ENCODE results near the gene MSH4. TPM values are rescaled to one million over a fixed set of nuclear protein-coding genes. Genes with fewer than 3 reads are reported as not detected.
"Not testable (repeated sequence)": the region's sequence is repeated elsewhere in the genome, so short reads cannot be mapped to it uniquely, and the experiment has no call there.

Gene MSH4
- total RNA-seq, 2 experiments from 2014 or later, result 0.73 to 0.80 TPM

GRCh38 chr1:75783920-75784319 is 12.8 kb upstream of the MSH4 start:
- CTCF ChIA-PET (ENCODE audit: unreplicated experiment); H3K9me3 ChIP-seq (ENCODE audit: low read length); H3K9me2 ChIP-seq (ENCODE audit: insufficient read depth, low read length); BruUV-seq (replicated peaks); intact Hi-C loops (cut with micrococcal nuclease; ENCODE audit: unreplicated experiment); DNase-seq (ENCODE audit: low spot score): not testable (repeated sequence)
- H3K79me2 ChIP-seq (ENCODE audit: insufficient read depth, low read depth, low read length), result peaks cover 44% of the 10 kb centered on the region
- H4K20me1 ChIP-seq (ENCODE audit: insufficient read depth, low read length), result peaks cover 22% of the 10 kb centered on the region
- H3K36me3 ChIP-seq (ENCODE audit: insufficient read depth, low read length), result peaks cover 28% of the 10 kb centered on the region
- POLR2A ChIA-PET, result interaction anchor here (0.6 to 4.8 kb wide), 4 partner anchors 11 to 58 kb away, joined by 3 to 74 read pairs (median 17); partner anchors contain the start of gene ACADM
- peak overlapping the region; percentile 93 for H3K4me3 ChIP-seq (ENCODE audit: low read depth, low read length, poor library complexity, severe bottlenecking)
- H3K4me1 ChIP-seq (ENCODE audit: insufficient read depth, low read length, poor library complexity, severe bottlenecking), result peaks cover 18% of the 10 kb centered on the region
- H3K27ac ChIP-seq (ENCODE audit: low read depth, low read length, poor library complexity, severe bottlenecking), result peak overlapping the region; percentile 94
- H2AFZ ChIP-seq (ENCODE audit: low read length), result peak overlapping the region; percentile 24; the same call in 1 of the 2 replicates
- H3K4me2 ChIP-seq (ENCODE audit: low read length), result peak overlapping the region; percentile 100

GRCh38 chr1:75785320-75785982 is 11.2 kb upstream of the MSH4 start:
- no peak for TF ChIP-seq EZH2phosphoT487 (IDR thresholded peaks at IDR 0.05; ENCODE audit: borderline replicate concordance, low read depth, low read length)
- TF ChIP-seq CTCF (conservative IDR thresholded peaks at IDR 0.05; ENCODE audit: low read length), result no peak
- BruUV-seq (replicated peaks), result TSS peak; percentile 95
- POLR2A ChIA-PET, result interaction anchor here (0.6 to 4.8 kb wide), 14 partner anchors 9 to 647 kb away, joined by 3 to 74 read pairs (median 4); partner anchors contain the start of genes ACADM and MSH4
- Histone ChIP-seq H3K27ac (ENCODE audit: low read depth, low read length, poor library complexity, severe bottlenecking) (peak overlapping the region; percentile 94), H4K20me1 (ENCODE audit: insufficient read depth, low read length) (peaks cover 37% of the 10 kb centered on the region), H3K4me3 (ENCODE audit: low read depth, low read length, poor library complexity, severe bottlenecking) (peak overlapping the region; percentile 93), H3K9me2 (ENCODE audit: insufficient read depth, low read length) (no peaks in the 10 kb centered on the region), H3K9me3 (ENCODE audit: low read length) (no peaks in the 10 kb centered on the region), H3K4me1 (ENCODE audit: insufficient read depth, low read length, poor library complexity, severe bottlenecking) (peaks cover 34% of the 10 kb centered on the region), H3K36me3 (ENCODE audit: insufficient read depth, low read length) (peaks cover 44% of the 10 kb centered on the region), H3K4me2 (ENCODE audit: low read length) (peak overlapping the region; percentile 100), H2AFZ (ENCODE audit: low read length) (no peak overlapping the region; the same call in 1 of the 2 replicates), H3K79me2 (ENCODE audit: insufficient read depth, low read depth, low read length) (peaks cover 59% of the 10 kb centered on the region)
- no peak for DNase-seq (ENCODE audit: low spot score)
- intact Hi-C loops (cut with micrococcal nuclease; ENCODE audit: unreplicated experiment), result loop anchor here (5.0 kb wide), 1 partner anchor 507 kb away; no protein-coding TSS in a partner anchor
- CTCF ChIA-PET (ENCODE audit: unreplicated experiment), result interaction anchor here (0.5 kb wide), 1 partner anchor 14 kb away, joined by 3 read pairs; no protein-coding TSS in a partner anchor

GRCh38 chr1:75785983-75786853 is 10.5 kb upstream of the MSH4 start, which contains the start of gene RABGGTB:
Gene RABGGTB, plus strand, starts transcription at chr1:75786256. Its CDS starts 16 bp downstream, at chr1:75786272.
- peak within 1 kb of the TSS; percentile 94 for H3K27ac ChIP-seq (ENCODE audit: low read depth, low read length, poor library complexity, severe bottlenecking)
- POLR2A ChIA-PET, result interaction anchor here (0.7 to 4.8 kb wide), 13 partner anchors 9 to 468 kb away, joined by 3 to 74 read pairs (median 5); partner anchors contain the start of genes ACADM and MSH4
- peak; percentile 98 for DNase-seq (ENCODE audit: low spot score)
- peak within 1 kb of the TSS; percentile 93 for H3K4me3 ChIP-seq (ENCODE audit: low read depth, low read length, poor library complexity, severe bottlenecking)
- H3K9me2 ChIP-seq (ENCODE audit: insufficient read depth, low read length), result no peaks in the 10 kb centered on the region
- peaks cover 45% of the 10 kb centered on the region for H4K20me1 ChIP-seq (ENCODE audit: insufficient read depth, low read length)
- peaks cover 66% of the 10 kb centered on the region for H3K79me2 ChIP-seq (ENCODE audit: insufficient read depth, low read depth, low read length)
- intact Hi-C loops (cut with micrococcal nuclease; ENCODE audit: unreplicated experiment), result loop anchor here (1.0 to 5.0 kb wide), 2 partner anchors 62 to 506 kb away; partner anchors contain the start of gene ACADM
- peaks cover 51% of the 10 kb centered on the region for H3K36me3 ChIP-seq (ENCODE audit: insufficient read depth, low read length)
- no peak within 1 kb of the TSS; the same call in 1 of the 2 replicates for H2AFZ ChIP-seq (ENCODE audit: low read length)
- H3K4me1 ChIP-seq (ENCODE audit: insufficient read depth, low read length, poor library complexity, severe bottlenecking), result peaks cover 41% of the 10 kb centered on the region
- no peaks in the 10 kb centered on the region for H3K9me3 ChIP-seq (ENCODE audit: low read length)
- H3K4me2 ChIP-seq (ENCODE audit: low read length), result peak within 1 kb of the TSS; percentile 100
- TF ChIP-seq EZH2phosphoT487 (IDR thresholded peaks at IDR 0.05; ENCODE audit: borderline replicate concordance, low read depth, low read length) (no peak), CTCF (conservative IDR thresholded peaks at IDR 0.05; ENCODE audit: low read length) (no peak)
- CTCF ChIA-PET (ENCODE audit: unreplicated experiment), result no interaction called here
- TSS peak; percentile 79 for BruUV-seq (replicated peaks)
